ENCODE measurements around the gene ZNF362.

DNA sequence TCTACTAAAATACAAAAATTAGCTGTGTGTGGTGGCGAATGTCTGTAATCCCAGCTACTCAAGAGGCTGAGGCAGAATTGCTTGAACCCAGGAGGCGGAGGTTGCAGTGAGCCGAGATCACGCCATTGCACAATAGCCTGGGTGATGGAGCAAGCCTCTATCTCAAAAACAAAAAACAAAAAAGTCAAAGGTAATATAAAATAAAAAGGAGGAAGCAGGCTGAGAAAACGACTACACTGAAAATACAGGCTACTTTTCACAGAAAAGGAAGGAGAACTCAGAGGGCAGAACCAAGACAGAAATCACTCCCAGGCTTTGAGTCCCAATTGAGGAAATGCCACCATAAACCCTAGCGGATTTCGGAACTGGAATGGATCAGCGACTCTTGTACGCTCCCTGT is 70.5 kb downstream of the ZNF362 start:
- TF ChIP-seq ZZZ3 (IDR thresholded peaks at IDR 0.05; ENCODE audit: control insufficient read depth, insufficient read length, low read depth): no peak
- TF ChIP-seq POLR2A (IDR thresholded peaks at IDR 0.05; ENCODE audit: low read depth, low read length): no peak
- TF ChIP-seq, protein P1, sequence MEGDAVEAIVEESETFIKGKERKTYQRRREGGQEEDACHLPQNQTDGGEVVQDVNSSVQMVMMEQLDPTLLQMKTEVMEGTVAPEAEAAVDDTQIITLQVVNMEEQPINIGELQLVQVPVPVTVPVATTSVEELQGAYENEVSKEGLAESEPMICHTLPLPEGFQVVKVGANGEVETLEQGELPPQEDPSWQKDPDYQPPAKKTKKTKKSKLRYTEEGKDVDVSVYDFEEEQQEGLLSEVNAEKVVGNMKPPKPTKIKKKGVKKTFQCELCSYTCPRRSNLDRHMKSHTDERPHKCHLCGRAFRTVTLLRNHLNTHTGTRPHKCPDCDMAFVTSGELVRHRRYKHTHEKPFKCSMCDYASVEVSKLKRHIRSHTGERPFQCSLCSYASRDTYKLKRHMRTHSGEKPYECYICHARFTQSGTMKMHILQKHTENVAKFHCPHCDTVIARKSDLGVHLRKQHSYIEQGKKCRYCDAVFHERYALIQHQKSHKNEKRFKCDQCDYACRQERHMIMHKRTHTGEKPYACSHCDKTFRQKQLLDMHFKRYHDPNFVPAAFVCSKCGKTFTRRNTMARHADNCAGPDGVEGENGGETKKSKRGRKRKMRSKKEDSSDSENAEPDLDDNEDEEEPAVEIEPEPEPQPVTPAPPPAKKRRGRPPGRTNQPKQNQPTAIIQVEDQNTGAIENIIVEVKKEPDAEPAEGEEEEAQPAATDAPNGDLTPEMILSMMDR (IDR thresholded peaks at IDR 0.05 in 2 of 3, conservative IDR thresholded peaks at IDR 0.05 in 1 of 3; ENCODE audit: control insufficient read depth in 2 of 3, extremely low read depth in 1 of 3, insufficient read depth in 1 of 3, low read depth in 3 of 3, low read length in 3 of 3): no peak
- TF ChIP-seq NFYB (IDR thresholded peaks at IDR 0.05; ENCODE audit: insufficient read depth, low read depth, low read length): no peak

All from GM12878 (cell line).